GM12891 (cell line): Measurements from ENCODE around the gene BCLAF3. TPM values are rescaled to one million over a fixed set of nuclear protein-coding genes. Genes with fewer than 3 reads are reported as not detected.

Experiments
- DNase-seq: peaks from one replicate; pipeline ENCODE4 v3.0.0; 2011; ENCODE audit warnings: low spot score; ENCODE audit not compliant: insufficient read length
- FAIRE-seq: peaks from 2 replicates; lab custom pipeline; 2011; peaks lifted over from hg19 to GRCh38; lab: Jason Lieb, UNC
- PAX5 ChIP-seq: IDR thresholded peaks from 2 replicates; pipeline ENCODE4 v1.6.1; 2011; ENCODE audit warnings: low read length, moderate library complexity, mild to moderate bottlenecking; ENCODE audit not compliant: insufficient read depth, severe bottlenecking
- POLR2A ChIP-seq: IDR thresholded peaks from 2 replicates; pipeline ENCODE4 v1.6.1; 2011; ENCODE audit warnings: low read depth, low read length, control low read depth
- POLR2AphosphoS5 ChIP-seq: IDR thresholded peaks from 2 replicates; pipeline ENCODE4 v1.6.1; 2011; ENCODE audit warnings: low read depth, low read length, control low read depth
- POU2F2 ChIP-seq: IDR thresholded peaks from 2 replicates; pipeline ENCODE4 v1.6.1; 2011; ENCODE audit warnings: low read depth, mild to moderate bottlenecking, control low read depth, low read length, moderate library complexity
- SPI1 ChIP-seq: IDR thresholded peaks from 2 replicates; pipeline ENCODE4 v1.6.1; 2011; ENCODE audit warnings: low read depth, low read length, control low read depth
- TAF1 ChIP-seq: IDR thresholded peaks from 2 replicates; pipeline ENCODE4 v1.6.1; 2011; ENCODE audit warnings: low read depth, low read length, control low read depth
- polyA plus RNA-seq: library from polyadenylated mRNA; unstranded; fragments of >200 nt; gene quantifications from one replicate; pipeline ENCODE4 v1.2.1, GENCODE V29; 2012; ENCODE audit warnings: low read depth, missing spikeins, inconsistent platforms; ENCODE audit not compliant: missing spikeins

The BCLAF3 gene
- polyA plus RNA-seq: 0.89 TPM

DNA sequence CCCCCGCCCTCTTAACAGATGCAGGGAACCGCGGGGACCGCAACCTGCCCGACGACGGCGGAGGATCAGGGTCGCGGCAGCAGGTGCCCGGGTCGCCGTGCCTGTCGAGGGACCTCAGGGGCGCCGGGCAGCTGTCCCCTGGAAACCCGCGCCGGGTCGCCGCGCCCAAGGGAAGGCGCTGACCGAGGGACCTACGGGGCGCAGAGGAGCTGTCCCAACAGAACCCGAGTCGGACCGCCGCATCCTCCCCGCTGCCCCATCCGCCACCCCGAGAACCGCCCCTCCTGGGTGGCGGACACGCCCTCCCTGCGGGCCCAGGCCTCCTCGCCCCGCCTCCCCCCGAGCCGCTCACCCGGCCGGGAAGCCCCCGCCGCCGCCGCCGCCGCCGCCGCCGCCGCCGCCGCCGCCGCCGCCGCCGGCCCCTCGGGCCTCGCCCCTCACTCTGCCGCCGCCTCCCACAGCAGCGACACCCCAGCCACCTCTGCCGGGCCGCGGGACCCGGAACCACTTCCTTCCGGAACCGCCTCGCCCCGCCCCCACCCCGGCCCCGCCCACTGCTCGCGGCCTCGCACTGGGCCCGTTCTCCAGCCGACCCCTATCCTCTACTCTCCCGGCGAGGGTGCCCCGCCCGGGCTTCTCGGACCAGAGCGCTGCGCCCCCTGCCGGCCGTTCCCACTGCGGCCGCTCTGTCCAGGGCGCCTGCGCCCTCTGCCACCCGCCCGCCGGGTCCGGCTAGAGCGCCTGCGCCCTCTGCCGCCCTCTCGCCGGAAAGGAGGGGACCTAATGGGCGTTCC, at the start of gene BCLAF3:
TSS of gene BCLAF3 (minus strand) at position 506 of the 794 bp plus-strand sequence. CDS start 20,797 bp downstream, outside the sequence.
- FAIRE-seq (peak; percentile 48), DNase-seq (peak; percentile 88)
- TF ChIP-seq POLR2A: no peak
- no peak for TF ChIP-seq SPI1
- no peak for TF ChIP-seq PAX5
- no peak for TF ChIP-seq POU2F2
- no peak for TF ChIP-seq POLR2AphosphoS5
- no peak for TF ChIP-seq TAF1

DNA sequence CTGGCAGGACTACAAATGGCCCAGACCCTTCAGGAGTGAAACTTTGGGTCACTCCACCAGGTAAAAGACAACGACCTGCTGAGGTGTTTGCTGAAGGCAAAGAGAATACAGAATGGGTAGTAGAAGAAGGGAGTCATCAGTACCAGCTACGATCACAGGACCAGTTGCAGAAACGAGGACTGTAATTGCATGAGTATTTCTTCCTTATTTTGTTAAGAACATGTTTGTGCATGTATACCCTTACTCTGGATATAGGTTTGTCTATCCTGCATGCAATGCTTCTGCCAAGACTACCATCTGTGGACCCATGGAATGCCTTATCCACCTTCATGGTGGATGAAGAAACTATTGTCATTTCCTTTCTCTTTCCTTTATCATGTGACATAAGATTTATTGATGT, 48.1 kb upstream of the BCLAF3 start:
- DNase-seq: no peak
- TF ChIP-seq SPI1 (no peak), POLR2AphosphoS5 (no peak), PAX5 (no peak), POLR2A (no peak), TAF1 (no peak)
- FAIRE-seq: no peak

DNA sequence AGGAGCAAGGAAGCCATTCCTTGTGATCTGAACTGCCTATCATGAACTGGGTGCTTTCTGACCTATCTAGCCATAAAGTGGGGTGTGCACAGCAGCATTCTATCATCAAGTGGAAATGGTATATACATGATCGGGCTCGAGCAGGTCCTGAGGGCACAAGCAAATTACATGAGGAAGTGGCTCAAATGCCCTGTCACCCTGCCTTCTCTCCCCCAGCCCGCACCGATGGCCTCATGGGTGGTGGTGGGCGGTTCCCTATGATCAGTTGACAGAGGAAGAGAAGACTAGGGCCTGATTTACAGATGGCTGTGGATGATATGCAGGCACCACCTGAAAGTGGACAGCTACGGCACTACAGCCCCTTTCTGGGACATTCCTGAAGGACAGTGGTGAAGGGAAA, 46.3 kb upstream of the BCLAF3 start:
- FAIRE-seq: no peak
- no peak for TF ChIP-seq POU2F2
- TF ChIP-seq POLR2AphosphoS5: no peak
- no peak for TF ChIP-seq POLR2A
- no peak for TF ChIP-seq PAX5
- TF ChIP-seq TAF1: no peak
- TF ChIP-seq SPI1: no peak

DNA sequence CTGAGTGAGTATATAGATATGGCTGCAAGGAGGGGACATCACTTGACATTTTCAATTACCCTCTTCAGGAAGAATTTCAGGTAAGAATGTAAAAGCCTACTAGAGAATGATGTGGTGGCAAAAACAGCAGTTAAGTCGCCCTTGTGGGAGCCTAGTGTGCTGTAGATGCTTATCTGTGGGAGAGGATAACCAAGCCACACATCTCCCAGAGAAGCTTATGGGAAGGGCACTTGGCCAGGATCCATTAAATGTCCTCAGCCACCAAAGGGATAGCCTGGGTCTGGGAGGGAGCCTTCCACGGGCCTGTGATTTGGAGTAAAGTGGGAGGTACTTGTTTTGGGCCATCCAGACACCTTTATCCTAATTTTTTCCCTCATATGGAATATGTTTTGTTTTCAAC, 41.3 kb upstream of the BCLAF3 start:
- no peak for FAIRE-seq
- TF ChIP-seq POLR2AphosphoS5 (no peak), TAF1 (no peak), PAX5 (no peak), SPI1 (no peak), POU2F2 (no peak), POLR2A (no peak)
- DNase-seq: no peak

More for the DNA sequence above, 46.3 kb upstream of the BCLAF3 start:
- no peak for DNase-seq

DNA sequence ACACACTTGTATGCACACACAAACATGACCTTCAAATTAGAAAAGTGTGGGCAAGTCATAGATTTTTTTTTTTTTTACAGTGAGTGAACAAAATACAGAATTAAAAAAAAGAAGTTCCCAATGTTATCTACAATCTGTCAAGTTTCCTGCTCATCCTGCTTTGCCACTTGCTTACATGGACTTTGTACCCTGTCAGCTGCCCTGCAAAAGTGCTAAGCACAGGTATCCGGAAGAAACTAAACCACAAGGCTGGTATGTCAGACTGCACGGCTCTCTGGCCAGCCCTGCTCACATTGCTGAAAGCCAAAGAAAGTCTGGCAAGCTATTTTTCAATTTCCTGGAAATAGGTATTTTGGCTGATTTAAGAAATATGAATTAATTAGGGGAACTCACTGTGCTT, 38.9 kb upstream of the BCLAF3 start:
- TF ChIP-seq POU2F2 (no peak), POLR2A (no peak), SPI1 (no peak), POLR2AphosphoS5 (no peak), PAX5 (no peak), TAF1 (no peak)
- FAIRE-seq (peak; percentile 31), DNase-seq (no peak)

DNA sequence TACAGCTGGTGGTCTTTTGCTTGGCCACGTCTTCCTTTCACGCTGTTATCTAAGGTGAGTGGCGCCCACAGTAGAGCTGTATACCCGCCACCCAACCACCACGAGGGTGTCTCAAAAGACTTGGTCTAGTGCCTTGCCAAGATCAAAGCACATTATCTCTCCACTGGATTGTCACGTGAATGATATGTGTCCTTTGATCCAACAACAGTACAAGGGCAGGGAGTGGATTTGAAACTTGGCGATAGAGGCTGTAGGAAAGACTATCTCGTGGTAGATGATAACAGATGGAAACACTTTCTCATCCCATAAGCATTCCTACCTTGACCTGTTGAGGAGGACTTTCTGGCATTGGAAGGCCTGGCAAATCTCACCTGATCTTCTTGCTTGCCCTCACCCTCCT, 37.7 kb upstream of the BCLAF3 start:
- no peak for TF ChIP-seq SPI1
- no peak for TF ChIP-seq POU2F2
- no peak for TF ChIP-seq POLR2AphosphoS5
- TF ChIP-seq POLR2A: no peak
- TF ChIP-seq PAX5: no peak
- no peak for TF ChIP-seq TAF1
- FAIRE-seq: no peak
- DNase-seq: no peak

DNA sequence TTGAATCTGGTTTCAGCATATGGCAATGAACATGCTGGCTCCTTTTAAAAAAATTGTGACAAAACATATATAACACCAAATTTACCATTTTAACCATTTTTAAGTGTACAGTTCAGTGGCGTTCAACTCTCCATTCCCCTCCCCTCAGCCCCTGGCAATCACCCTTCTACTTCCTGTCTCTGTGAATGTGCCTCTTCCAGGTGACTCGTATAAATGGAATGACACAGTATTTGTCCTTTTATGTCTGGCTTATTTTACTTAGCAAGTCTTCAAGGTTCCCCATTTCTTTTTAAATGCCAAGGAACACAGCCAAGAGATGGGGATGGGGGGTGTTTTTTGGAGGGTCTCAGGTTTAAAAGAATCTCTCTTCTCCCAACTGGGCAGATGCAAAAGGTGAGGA, 35.4 kb upstream of the BCLAF3 start:
- FAIRE-seq (no peak), DNase-seq (no peak)
- TF ChIP-seq POLR2A (no peak), PAX5 (no peak), SPI1 (no peak), POLR2AphosphoS5 (no peak), TAF1 (no peak), POU2F2 (no peak)

DNA sequence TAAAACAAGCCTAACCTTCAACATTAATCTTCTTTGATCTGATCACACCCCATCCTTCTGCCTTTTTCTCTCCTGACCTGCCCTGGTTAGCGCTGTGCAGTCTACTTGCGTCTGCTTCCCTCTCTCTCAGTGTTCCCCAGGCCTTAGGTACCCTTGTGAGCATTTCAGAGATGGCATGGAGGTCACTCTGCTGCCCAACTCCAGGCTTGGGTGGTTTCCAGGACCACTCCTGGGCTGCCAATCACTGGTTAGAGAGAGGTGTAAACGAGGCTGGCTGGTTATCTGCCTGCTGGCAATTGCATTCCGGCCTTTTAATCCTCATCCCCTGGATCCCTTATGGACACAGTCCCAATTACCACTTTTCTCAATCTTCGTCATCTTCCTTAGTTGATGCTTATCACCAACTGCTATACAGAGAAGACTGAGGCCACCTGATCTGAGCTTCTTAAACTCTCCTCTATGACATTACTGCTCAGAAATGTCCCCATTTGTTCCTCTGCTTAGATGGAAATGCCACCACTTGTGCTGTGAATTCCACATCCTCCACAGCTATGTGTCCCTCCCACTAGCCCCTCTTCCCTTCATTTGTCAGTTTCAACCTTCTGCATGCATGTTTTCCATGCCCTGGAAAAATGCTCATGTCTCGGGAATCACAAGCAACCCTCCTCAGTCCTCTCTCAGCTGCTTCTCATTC, 29.0 kb upstream of the BCLAF3 start:
- TF ChIP-seq SPI1: no peak
- no peak for TF ChIP-seq POLR2AphosphoS5
- no peak for TF ChIP-seq POU2F2
- DNase-seq (no peak), FAIRE-seq (no peak)

DNA sequence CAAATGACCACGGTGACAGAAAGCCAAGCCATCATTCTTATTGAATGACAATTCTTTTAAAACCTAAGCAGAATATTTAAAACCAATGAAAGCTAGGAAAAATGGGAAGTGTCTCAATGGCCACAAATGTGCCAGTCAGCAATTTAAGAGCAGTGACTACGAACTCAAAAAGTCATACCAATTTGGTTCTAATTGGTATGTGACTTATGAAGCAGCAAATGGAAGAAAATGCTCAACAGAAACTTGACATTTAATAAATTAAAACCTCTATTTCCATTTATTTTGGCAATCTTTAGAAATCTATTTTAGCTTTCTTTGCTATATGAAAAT, 25.7 kb upstream of the BCLAF3 start:
- TF ChIP-seq POLR2A: no peak
- no peak for TF ChIP-seq SPI1
- TF ChIP-seq PAX5: no peak
- TF ChIP-seq TAF1: no peak
- no peak for TF ChIP-seq POU2F2
- TF ChIP-seq POLR2AphosphoS5: no peak
- no peak for FAIRE-seq
- DNase-seq: no peak

DNA sequence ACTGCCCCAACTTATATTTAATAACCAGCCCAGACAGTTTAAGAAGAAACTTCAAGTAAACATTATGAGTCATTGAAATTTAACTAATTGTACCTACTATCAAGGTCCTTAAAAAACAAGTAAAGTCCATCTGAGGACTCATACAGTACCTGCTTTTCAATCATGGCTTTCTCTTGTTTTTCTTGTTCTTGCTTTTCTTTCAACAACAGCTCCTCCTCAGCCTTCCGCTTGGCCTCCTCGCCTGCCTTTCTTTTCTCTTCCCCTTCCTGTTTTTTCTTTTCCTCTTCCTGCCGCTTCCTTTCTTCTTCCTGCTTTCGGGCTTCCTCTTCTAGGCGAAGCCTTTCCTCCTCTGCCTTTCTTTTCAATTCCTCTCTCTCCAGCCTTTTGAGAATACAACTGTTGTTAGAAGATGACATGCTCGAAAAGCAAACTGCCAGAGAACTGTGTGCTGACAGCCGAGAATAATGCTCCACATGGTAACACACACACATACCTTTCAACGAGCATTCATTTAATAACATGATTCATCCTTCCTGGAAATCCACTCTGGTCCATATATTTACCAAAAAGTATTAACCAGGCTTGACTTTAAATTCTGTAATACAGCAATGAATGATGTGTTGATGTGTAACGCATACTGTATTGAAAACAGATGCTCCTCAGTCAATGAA, 25.2 kb upstream of the BCLAF3 start:
- TF ChIP-seq SPI1 (no peak), PAX5 (no peak), POU2F2 (no peak), TAF1 (no peak), POLR2AphosphoS5 (no peak), POLR2A (no peak)
- DNase-seq: no peak

More for the DNA sequence above, 25.2 kb upstream of the BCLAF3 start:
- FAIRE-seq: no peak
